ENCODE data around the gene GABRA5. TPM values are rescaled to one million over a fixed set of nuclear protein-coding genes. Genes with fewer than 3 reads are reported as not detected.

The GABRA5 gene
- total RNA-seq, 1 experiment from 2014 or later, result 0.67 TPM

GRCh38 chr15:26868029-26868685 is 1.3 kb downstream of the GABRA5 start:
- Histone ChIP-seq H3K36me3 (no peaks in the 10 kb centered on the region), H3K27me3 (no peaks in the 10 kb centered on the region), H3K4me3 (no peak overlapping the region), H3K4me1 (peaks cover 16% of the 10 kb centered on the region), H3K9me3 (replicated peaks) (no peaks in the 10 kb centered on the region), H3K27ac (no peak overlapping the region)
- DNase-seq, result no peak

- Histone ChIP-seq H3K36me3 (no peaks in the 10 kb centered on the region), H3K27me3 (no peaks in the 10 kb centered on the region), H3K9me3 (replicated peaks) (no peaks in the 10 kb centered on the region), H3K4me1 (peaks cover 16% of the 10 kb centered on the region), H3K4me3 (no peak overlapping the region), H3K27ac (no peak overlapping the region; the same call in 1 of the 2 replicates)
- DNase-seq, result no peak
These were observed 2.8 kb downstream of the GABRA5 start for GRCh38 chr15:26869628-26870027.

GRCh38 chr15:26870346-26870745 is 3.5 kb downstream of the GABRA5 start:
- Histone ChIP-seq H3K36me3 (no peaks in the 10 kb centered on the region), H3K4me1 (peaks cover 16% of the 10 kb centered on the region), H3K27me3 (no peaks in the 10 kb centered on the region), H3K4me3 (no peak overlapping the region), H3K9me3 (replicated peaks) (no peaks in the 10 kb centered on the region), H3K27ac (peak overlapping the region; percentile 57)
- peak; percentile 82 to 92 for DNase-seq

- H3K36me3 ChIP-seq, result no peaks in the 10 kb centered on the region
- no peak overlapping the region for H3K27ac ChIP-seq
- peaks cover 16% of the 10 kb centered on the region for H3K4me1 ChIP-seq
- no peaks in the 10 kb centered on the region for H3K9me3 ChIP-seq (replicated peaks)
- no peak for DNase-seq
- H3K4me3 ChIP-seq, result no peak overlapping the region
- H3K27me3 ChIP-seq, result no peaks in the 10 kb centered on the region
These were observed 5.3 kb downstream of the GABRA5 start for GRCh38 chr15:26872206-26872605.

DNA sequence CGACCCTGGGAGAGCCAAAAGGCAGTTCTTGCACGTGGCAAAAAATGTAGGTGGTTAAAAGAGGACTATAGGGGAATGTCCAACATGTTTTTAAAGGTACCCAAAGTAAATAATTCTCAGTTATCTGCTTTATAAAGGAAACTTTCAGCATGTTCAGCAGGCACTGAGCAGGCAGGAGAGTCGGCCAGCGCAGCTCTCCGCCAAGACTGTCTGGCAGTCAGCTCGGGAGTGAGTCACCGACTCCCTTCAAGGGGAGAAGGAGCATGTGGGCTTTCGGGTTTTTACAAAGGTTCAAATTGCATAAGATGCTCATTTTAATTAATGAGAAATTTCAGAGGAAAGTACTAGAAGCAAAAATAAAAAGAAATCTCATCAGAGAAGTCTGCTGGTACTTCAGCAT is 7.0 kb downstream of the GABRA5 start:
- H3K4me1 ChIP-seq, result peaks cover 16% of the 10 kb centered on the region
- H3K27me3 ChIP-seq, result no peaks in the 10 kb centered on the region
- no peaks in the 10 kb centered on the region for H3K36me3 ChIP-seq
- no peaks in the 10 kb centered on the region for H3K9me3 ChIP-seq (replicated peaks)
- no peak overlapping the region for H3K4me3 ChIP-seq
- DNase-seq, result no peak
- no peak overlapping the region for H3K27ac ChIP-seq

DNA sequence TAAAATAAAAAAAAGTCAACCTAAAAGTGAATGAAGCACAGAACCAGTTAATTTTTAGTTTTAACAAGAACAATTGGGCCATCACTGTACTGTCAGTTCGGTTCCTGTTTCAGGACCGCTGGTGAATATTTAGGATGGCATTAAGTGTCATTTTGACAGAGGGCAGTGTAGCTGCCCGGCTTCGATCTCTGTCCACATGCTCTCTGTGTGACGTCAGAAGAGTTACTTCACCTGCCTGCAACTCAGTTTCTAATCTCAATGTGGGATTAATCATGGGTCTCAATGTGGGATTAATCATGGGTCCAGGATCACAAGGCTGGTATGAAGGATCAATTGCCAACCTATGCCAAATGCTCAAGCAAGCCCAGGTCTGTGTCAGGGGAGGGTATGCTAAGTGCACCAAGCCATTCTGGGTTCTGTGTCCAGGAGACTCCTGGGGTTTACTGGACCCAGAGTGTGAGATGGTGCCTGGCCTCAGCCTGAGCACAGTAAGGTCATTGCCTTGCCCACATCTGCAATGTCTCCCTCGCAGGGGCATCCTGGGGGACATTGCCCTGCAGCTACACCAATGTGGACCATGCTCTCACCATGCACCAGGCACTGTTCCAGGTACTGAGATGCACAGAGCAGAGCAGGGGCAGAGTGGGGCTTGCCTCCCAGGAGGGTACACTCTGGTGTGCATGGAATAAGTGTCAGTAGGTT is 8.1 kb downstream of the GABRA5 start:
- Histone ChIP-seq H3K27me3 (no peaks in the 10 kb centered on the region), H3K4me3 (no peak overlapping the region), H3K4me1 (peaks cover 13% of the 10 kb centered on the region), H3K27ac (no peak overlapping the region), H3K36me3 (no peaks in the 10 kb centered on the region), H3K9me3 (replicated peaks) (no peaks in the 10 kb centered on the region)
- DNase-seq, result no peak

DNA sequence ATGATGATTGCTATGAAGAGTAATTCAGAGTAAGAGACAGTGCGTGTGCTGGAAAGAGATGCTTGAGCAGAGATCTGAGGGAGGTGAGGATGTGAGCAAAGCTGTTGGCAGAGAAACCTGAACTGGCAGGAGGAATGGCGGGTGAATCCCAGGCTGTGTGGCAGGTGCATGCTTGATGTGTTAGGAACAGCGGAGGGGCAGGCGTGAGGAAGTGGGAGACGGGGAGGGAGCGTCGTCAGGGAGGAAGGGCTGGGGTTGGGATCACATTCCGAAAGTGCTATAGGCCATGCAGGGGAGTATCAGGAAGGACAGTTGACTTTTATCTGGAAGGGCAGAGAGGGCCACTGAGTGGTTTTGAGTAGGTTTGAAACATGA is 8.6 kb downstream of the GABRA5 start:
- DNase-seq, result no peak
- Histone ChIP-seq H3K9me3 (replicated peaks) (no peaks in the 10 kb centered on the region), H3K27me3 (no peaks in the 10 kb centered on the region), H3K27ac (no peak overlapping the region), H3K4me3 (no peak overlapping the region), H3K36me3 (no peaks in the 10 kb centered on the region), H3K4me1 (peaks cover 7% of the 10 kb centered on the region)

- Histone ChIP-seq H3K36me3 (no peaks in the 10 kb centered on the region), H3K4me1 (no peaks in the 10 kb centered on the region)
- DNase-seq, result no peak
These were observed 11.0 kb downstream of the GABRA5 start for GRCh38 chr15:26877831-26878230.

DNA sequence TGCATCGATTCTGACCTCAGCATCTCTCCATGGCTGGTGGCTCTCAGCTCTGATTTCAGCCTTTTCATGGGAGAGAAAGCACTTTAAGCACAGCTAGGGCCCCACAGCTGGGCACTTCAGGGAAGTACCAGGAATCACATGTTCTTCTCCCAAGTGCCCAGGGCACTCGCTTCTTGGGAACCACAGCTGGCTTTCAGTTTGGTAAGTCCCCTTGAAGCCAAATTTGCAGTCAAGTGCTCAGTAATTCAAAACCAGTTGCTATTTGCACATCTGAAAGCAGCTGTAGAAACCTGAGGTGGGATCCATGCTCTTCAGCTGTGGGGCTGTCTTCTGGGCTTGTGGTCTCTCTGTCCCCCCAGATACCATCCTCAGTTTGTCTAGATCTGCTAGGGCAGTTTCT is 12.8 kb downstream of the GABRA5 start:
- DNase-seq, result peak in 1 of 2 experiments; percentile 30
- no peak overlapping the region for H3K27ac ChIP-seq
- H3K36me3 ChIP-seq, result no peaks in the 10 kb centered on the region
- H3K4me1 ChIP-seq, result no peaks in the 10 kb centered on the region
- H3K4me3 ChIP-seq, result no peak overlapping the region
- H3K27me3 ChIP-seq, result no peaks in the 10 kb centered on the region
- no peaks in the 10 kb centered on the region for H3K9me3 ChIP-seq (replicated peaks)

More at GRCh38 chr15:26877831-26878230, 11.0 kb downstream of the GABRA5 start:
- H3K9me3 ChIP-seq (replicated peaks), result no peaks in the 10 kb centered on the region
- H3K27me3 ChIP-seq, result no peaks in the 10 kb centered on the region
- no peak overlapping the region for H3K4me3 ChIP-seq
- no peak overlapping the region for H3K27ac ChIP-seq

DNA sequence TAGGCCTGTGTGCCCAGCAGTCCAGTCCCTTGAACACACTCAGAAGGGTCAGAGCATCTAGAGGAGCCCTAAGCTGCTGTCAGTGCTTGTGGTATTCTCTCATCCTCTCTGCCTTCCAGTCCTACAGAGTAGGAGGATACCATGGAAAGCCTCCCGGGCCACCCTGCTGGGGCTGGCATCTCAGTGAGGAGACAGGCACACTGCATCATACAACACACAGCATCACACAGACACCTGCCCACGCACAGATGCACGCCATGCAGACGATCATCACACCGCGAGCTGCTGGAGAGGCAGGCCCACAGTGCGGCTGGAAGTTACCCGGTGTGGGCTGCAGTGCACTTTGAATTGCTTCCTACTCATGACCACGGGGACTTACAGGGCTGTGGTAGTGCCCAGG is 15.2 kb downstream of the GABRA5 start:
- Histone ChIP-seq H3K4me1 (no peaks in the 10 kb centered on the region), H3K27ac (no peak overlapping the region), H3K27me3 (no peaks in the 10 kb centered on the region), H3K4me3 (no peak overlapping the region), H3K9me3 (replicated peaks) (no peaks in the 10 kb centered on the region), H3K36me3 (no peaks in the 10 kb centered on the region)
- no peak for DNase-seq

GRCh38 chr15:26882616-26883365 is 15.9 kb downstream of the GABRA5 start:
- DNase-seq, result no peak
- Histone ChIP-seq H3K9me3 (replicated peaks) (no peaks in the 10 kb centered on the region), H3K27me3 (no peaks in the 10 kb centered on the region), H3K4me3 (no peak overlapping the region), H3K36me3 (no peaks in the 10 kb centered on the region), H3K4me1 (no peaks in the 10 kb centered on the region), H3K27ac (no peak overlapping the region)

DNA sequence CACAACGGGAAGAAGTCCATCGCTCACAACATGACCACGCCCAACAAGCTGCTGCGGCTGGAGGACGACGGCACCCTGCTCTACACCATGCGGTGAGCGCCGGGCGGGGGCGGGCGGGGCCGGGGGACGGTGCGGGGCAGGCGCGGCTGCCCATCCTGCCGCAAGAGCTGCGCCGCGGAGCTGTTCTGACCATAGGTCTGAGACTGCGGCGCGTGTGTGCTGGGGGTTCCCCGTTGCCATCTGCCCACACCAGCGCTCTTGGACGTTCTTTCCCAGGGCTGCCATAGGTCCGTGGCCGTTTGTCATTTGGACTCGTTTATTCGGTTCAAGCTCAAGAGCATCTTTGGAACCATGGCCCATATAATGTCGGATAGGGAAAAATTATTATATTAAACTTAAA is 16.6 kb downstream of the GABRA5 start:
- no peaks in the 10 kb centered on the region for H3K27me3 ChIP-seq
- no peak overlapping the region for H3K27ac ChIP-seq
- no peak overlapping the region for H3K4me3 ChIP-seq
- DNase-seq, result no peak
- H3K36me3 ChIP-seq, result no peaks in the 10 kb centered on the region
- H3K9me3 ChIP-seq (replicated peaks), result no peaks in the 10 kb centered on the region
- no peaks in the 10 kb centered on the region for H3K4me1 ChIP-seq

- no peaks in the 10 kb centered on the region for H3K36me3 ChIP-seq
- no peak overlapping the region for H3K4me3 ChIP-seq
- no peaks in the 10 kb centered on the region for H3K27me3 ChIP-seq
- H3K9me3 ChIP-seq (replicated peaks), result no peaks in the 10 kb centered on the region
- H3K27ac ChIP-seq, result no peak overlapping the region
- H3K4me1 ChIP-seq, result no peaks in the 10 kb centered on the region
- no peak for DNase-seq
These were observed 19.7 kb downstream of the GABRA5 start for GRCh38 chr15:26886566-26886965.

GRCh38 chr15:26887926-26888666 is 21.2 kb downstream of the GABRA5 start:
- no peak for DNase-seq
- Histone ChIP-seq H3K4me1 (no peaks in the 10 kb centered on the region), H3K9me3 (replicated peaks) (no peaks in the 10 kb centered on the region), H3K27ac (no peak overlapping the region), H3K36me3 (no peaks in the 10 kb centered on the region), H3K4me3 (no peak overlapping the region), H3K27me3 (no peaks in the 10 kb centered on the region)

DNA sequence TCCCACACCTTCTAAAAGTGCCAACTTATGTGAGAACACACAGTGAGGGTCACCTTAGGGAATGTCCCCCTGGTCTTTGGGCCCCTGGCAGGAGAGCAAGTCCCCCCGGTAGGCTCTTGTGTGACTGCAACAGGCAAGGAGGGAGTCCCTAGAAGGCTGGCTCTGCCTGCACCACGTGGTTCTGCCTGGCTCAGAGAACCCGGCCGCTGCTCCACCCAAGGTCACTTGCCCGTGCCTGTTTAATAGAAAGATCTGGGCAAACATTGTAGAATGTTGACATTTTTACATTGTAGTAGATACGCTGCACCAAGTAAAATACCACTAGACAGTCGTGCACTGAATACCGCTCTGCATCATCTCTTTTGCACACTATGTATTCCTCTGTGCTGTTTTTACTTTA is 21.9 kb downstream of the GABRA5 start:
- DNase-seq, result no peak
- Histone ChIP-seq H3K27me3 (no peaks in the 10 kb centered on the region), H3K27ac (no peak overlapping the region), H3K4me3 (no peak overlapping the region), H3K9me3 (replicated peaks) (no peaks in the 10 kb centered on the region), H3K36me3 (no peaks in the 10 kb centered on the region), H3K4me1 (no peaks in the 10 kb centered on the region)
